GM18508 (cell line): ENCODE measurements around the gene ACP7.
A peak's percentile ranks its signal among the peaks of the same experiment; 100 is the strongest.
"Not testable (repeated sequence)": the region's sequence is repeated elsewhere in the genome, so short reads cannot be mapped to it uniquely, and the experiment has no call there.

Experiments
- ATAC-seq: cut with Tn5 transposase; IDR thresholded peaks from one replicate; pipeline ENCODE4 v1.9.1; 2021; ENCODE audit warnings: moderate number of reproducible peaks; ENCODE audit not compliant: insufficient read depth, unreplicated experiment

ACP7 gene

DNA sequence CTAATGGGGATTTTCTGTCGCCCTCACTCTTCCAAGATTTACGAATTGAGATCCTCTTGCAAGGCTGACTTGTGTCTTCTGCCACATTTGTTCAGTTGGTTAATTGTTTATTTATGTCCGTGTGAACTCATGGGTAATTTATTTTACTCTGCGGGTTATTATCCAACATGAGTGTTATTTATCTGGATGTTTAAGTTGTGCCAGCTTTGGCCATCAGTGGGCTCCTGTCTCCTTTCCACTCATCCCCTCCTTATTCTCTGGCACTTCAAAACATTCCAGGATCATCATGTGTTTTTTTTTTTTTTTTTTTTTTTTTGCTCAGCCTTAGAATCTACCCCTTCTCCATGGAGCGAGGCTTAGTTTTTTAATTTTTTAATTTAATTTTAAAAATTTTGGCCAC lies 19.0 kb downstream of the ACP7 start:
- ATAC-seq, result no peak

DNA sequence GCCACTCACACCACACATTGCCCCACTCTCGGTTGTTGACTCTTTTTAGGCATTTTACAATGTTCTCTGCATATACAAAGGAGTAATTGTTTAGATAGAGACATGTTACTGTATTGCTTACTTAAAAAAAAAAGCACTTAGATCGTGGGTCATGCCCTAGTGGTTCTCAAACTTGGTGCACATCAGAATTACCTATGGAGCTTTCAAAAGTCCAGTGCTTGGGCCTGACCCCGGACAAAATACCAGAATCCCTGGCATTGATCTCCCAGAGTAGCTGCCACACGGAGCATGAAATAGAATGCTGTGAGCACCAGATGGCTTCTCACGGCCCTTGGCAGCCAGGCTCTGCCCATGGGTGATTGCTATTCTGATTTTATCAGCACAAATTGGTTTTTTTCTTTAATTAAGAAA lies 20.0 kb downstream of the ACP7 start:
- no peak for ATAC-seq

DNA sequence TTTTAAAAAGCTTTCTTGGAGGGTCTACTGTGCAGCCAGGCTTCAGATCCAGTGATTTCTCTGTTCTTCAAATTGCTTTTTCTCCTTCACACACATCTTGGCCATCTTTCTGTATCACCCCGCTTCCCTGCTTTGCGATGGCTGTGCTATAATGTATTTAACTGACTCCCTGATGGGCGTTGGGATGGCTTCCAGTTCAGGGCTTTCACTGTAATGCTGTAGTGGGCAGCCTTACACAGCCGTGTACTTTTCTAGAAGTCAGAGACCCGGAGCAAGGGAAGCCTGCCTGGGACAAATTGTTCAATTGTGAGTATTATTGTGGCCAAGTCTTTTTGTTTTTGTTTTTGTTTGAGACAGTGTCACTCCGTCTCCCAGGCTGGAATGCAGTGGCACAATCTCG lies 22.0 kb downstream of the ACP7 start:
- no peak for ATAC-seq

DNA sequence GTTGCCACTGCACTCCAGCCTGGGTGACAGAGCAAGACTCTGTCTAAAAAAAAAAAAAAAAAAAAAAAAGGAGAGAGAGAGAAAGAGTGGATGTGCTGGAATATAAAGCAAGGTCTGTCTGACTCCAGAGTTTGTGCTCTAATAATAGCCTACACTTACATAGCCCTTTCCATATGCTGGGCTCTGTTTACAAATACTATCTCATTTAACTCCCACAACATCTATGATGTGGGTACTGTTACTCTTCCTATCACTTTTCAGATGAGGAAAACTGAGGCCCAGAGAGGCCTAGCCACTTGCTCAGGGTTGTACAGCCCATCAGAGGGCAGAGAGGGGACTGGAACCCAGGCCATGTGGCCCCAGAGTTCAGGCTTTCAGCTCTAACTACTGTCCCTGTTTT lies 25.5 kb downstream of the ACP7 start:
- no peak for ATAC-seq

DNA sequence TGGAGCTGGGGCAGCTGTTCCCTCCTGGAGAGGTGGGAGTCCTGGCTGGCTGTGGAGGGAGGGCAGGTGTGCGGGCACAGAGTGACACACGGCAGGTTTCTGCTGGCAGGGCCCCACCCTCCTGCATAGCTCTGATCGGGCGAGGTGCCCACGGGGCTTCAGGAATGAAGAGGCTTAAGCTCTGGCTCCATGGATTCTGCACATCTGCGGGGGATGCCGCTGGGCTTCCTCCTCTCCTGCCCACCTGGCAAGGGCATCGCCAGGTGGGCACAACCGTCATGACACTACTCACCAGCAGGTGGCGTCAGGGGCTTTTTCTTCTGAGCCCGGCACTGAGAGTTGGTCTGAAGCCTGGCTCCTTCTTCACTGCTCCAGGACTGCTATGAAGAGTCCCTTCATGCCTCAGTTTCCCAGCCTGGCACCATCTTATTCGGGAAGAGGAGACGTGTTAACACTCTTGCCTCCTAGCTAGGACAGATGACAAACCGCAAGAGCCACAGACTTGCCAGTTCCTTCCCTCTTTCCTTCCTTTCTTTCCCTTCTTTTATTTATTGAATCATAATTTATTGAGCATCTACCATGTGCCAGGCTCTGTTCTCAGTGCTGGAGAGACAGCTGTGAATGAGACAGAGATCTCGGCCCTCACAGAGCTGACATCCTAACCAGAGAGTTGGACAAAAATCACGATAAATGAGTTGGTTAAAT lies 26.2 kb downstream of the ACP7 start:
- no peak for ATAC-seq

DNA sequence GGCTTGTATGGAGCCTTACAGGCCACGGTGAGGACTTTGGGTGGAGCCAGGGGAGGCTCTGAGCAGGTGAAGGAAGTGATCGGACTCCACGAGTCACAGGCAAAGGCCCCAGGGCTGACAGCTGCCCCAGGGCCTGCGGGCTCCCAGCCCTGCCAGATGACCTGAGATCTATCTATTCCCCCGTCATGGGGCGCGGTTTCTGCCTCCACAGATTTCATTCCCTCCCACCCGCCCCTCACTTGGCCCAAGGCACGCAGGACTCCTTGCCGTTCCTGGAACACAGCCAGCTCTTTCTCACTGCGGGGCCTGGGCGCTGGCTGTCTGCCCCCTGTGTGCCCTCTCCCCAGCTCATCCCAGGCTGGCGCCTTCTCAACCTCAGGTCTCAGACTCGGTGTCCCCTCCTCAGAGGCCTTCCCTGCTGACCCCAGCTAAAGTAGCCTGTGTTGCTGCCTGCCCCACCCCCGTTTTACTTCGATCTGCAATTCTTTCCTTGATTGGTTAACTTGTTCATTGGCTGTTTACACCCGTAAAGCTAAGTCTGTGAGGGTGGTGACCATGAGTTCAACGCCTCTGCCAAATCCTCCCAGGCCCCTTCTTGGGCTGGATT lies 27.5 kb downstream of the ACP7 start:
- no peak for ATAC-seq

DNA sequence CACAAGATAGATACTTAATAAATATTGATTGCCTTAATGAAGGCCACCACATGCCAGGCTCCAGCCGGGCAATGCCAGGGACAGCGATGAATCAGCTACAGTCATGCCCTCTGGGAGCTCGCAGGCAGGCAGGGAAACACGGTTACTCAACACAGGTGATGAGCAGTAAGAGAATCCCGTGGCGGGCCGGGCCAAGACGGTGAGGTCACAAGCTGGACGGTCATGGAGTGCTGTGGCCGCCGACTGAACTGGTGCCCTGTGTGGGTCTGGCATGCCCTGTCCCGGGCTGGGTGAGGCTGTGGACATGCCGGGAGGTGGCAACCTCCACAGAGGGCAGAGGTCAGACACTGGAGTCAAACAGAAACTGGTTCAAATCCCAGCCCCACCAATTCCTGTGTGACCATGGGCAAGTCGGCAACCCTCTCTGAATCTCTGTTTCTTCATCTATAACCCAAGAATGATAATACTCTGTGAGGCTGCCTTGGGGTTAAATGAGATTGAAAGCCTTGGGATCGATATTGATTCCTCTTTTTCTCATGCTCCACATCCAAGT lies 28.2 kb downstream of the ACP7 start:
- no peak for ATAC-seq

DNA sequence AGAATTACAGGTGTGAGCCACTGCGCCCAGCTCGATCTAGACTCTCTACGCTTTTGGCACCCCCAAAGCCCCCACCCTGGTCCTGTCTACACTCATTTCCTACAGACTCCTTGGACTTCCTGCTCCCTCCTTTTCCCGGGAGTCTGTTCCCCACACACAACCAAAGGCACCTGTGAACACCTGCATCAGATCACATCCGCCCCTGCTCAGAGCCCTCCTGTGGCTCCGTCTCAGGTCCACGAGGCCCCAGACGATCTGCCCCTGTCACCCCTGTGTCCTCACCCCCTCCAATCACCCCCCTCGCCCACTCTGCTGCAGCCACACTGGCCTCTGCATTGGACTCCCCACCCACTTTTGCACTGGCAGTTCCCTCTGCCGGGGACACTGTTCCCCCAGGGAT lies 29.0 kb downstream of the ACP7 start:
- ATAC-seq, result no peak

DNA sequence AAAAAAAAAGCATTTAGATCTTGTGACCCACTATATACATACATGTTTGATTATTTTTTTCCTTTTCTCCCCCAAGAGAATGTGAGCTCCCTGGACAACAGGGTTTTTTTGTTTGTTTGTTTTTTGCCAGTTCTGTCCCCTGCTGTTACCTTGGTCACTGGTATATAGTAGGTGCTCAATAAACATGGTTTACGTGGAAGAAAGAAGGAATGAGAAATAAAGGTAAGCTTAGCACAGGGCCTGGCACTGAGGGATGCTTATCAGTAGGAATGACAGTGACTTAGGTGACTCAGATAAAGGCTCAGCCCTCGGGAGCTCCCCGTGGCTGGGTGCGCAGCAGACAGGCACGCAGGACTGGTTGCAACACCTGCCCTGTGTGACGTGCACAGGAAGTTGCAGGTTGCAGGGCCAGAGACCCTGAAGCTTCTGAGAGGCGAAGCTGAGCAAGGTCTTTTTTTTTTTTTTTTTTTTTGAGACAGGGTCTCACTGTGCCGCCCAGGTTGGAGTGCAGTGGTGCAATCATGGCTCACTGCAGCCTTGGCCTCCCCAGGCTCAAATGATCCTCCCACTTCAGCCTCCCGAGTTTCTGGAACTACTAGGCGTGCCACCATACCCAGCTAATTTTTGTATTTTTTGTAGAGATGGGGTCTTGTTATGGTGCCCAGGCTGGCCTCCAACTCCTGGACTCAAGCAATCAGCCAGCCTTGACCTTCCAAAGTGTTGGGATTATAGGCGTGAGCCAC lies 31.1 kb downstream of the ACP7 start:
- ATAC-seq, result no peak

DNA sequence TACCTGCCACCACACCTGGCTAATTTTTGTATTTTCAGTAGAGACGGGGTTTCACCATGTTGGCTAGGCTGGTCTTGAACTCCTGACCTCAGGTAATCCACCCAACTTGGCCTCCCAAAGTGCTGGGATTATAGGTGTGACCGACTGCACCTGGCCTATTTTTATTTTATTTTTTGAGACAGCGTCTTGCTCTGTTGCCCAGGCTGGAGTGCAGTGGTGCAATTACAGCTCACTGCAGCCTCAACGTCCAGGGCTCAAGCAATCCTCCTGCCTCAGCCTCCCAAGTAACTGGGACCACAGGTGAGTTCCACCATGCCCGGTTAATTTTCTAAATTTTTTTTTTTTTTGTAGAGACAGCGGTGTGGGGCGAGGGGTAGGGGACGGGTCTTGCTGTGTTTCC lies 32.9 kb downstream of the ACP7 start:
- not testable (repeated sequence) for ATAC-seq

DNA sequence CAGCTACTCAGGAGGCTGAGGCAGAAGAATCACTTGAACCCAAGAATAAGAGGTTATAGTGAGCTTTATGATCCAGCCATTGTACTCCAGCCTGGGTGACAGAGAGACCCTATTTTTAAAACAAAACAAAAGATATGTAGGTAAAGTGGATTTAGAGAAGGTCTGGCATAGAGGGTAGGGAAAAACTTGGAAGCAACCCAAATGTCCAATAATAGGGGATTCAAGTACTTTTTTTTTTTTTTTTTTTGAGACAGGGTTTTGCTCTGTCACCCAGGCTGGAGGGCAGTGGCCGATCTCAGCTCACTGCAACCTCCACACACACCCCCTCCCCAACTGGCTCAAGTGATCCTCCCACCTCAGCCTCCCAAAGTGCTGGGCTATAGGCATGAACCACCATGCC lies 35.7 kb downstream of the ACP7 start:
- no peak for ATAC-seq

DNA sequence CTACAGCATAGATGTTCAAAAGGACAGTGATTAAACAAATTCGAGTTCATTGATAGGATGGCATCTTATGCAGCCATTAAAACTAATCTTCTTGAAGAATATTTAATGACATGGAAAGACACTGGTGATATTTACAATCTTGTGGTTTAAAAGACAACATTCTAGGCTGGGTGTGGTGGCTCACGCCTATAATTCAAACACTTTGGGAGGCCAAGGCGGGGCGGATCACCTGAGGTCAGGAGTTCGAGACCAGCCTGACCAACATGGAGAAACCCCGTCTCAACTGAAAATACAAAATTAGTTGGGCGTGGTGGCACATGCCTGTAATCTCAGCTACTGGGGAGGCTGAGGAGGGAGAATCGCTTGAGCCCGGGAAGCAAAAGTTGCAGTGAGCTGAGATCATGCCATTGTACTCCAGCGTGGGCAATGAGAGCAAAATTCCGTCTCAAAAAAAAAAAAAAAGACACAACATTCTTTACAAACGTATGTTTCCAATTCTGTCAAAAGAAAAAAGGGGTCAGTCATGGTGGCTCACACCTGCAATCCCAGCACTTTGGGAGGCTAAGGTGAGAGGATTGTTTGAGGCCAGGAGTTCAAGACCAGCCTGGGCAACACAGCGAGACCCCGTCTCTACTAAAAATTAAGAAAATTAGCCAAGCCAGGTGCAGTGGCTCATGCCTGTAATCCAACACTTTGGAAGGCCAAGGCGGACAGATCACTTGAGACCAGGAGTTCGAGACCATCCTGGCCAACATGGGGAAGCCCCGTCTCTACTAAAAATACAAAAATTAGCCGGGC lies 39.0 kb downstream of the ACP7 start:
- ATAC-seq, result no peak

DNA sequence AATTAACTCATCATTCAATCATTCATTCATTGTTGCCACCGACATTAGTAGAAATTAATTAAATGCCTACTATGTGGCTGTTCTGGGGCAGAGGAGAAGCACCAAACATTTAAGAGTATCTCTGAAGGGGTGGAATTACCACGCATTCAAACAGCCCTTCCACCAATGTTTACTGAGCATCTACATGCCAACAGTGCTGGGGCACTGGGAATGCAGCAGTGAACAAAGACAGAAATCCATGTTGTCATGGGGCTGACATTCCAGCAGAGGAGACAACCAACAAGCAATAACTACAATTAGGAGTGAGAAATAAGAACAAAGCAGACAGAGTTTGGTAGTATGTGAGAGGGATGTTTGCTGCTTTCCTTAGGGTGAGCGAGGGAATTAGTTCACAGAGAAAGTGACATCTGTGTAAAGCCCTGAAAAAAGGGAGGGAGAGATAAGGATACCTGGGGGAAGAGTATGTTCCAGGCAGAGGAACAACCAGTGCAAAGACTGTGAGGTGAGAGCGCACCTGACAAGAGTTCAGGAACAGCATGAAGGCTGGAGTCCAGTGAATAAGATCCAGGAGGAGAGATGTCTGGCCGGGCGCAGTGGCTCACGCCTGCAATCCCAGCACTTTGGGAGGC lies 40.1 kb downstream of the ACP7 start:
- ATAC-seq, result no peak

DNA sequence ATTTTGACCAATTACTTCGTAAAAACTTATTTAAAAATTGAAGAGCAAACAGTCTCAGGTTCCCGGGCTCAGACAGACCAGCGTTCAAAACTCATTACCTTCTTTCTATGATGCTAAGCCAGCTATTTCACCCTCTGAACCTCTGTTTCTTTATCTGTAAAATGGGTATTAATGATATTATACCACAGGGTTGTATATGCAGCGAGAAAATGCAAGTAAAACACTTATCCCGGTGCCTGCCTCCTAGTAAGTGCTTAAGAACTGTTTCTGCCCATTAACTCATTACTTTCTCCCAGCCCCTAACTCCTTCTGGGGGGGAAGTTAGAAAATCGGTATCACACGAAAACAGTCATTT lies 41.0 kb downstream of the ACP7 start:
- no peak for ATAC-seq

DNA sequence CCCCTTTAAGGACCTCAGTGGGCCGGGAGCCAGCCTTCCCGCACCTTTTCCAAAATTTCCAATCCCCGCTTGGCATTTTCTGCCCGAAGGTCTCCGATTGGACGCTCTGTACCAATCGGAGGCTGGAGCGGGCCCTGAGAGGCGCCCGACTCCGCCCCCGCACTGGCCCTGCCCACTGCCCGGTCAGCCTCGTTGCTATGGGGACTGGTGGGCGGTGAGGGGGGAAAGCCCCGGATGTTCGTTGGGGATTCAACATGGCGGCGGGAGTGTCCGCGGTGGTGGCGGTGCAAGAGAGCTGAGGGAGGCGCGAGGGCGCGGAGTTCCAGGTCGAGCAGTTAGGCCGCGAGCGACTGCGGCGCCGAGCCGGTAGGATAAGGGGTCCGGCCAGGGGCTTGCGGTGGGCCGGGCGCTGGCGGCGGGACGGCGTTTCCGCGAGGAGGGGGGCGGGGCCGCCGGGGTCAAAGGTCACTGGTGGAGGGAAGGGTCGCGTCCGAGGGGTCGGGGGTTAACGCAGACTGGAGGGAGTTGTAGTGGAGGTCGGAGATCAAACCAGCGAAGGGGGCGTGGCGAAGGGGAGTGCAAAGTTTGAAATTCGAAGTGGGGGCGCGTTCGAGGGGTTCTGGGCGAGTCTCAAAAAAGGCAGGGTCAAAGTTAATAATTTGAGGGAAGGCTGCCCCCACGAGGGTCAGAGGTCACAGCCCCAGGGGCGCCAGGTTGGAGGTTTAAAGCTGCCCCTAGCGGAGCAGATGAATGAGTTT lies 41.6 kb downstream of the ACP7 start, which contains the start of gene PAK4:
TSS of gene PAK4 (plus strand) at position 233 of the 758 bp plus-strand sequence. CDS start 43,768 bp downstream, outside the sequence.
- peak; percentile 59 for ATAC-seq

DNA sequence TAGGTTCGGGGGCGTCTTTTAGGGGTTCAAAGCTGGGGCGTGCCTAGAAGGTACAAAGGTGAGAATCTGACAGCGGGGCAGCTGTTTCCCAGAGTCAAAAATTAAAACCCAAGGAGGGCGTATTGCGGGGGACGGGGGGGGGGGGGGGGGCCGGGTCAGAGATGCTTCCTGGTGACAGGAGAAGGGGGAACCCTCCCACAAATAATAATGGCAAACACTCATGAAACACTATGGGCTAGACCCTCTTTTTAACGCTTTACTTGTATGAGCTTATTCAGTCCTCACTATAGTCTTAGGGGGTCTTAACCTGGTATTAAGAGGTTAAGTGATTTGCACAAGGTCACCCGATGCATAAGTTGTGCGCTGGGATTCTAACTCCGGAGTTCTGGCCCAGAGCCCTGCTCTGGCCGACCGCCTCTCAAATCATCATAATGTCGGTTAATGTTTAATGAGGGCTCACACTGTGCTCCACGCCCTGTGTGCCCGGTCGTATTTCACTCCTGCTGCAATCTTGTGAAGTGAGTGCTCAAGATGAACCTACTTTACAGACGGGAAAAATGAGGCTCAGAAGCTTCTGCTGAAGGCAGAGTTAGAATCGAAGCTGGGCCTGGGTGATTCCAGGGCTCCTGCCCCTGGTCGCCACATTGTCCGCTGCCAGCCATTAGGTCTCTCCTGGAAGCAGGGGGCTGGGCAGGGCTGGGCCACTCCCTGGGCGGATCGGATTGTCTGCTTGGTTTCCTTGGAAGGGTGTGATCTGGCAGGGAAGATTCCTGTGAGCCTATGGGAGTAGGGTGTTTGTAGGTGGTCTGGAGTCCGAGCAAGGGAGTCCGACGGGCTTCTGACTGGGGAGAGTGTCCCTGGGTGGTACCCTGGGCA lies 42.4 kb downstream of the ACP7 start:
- ATAC-seq, result no peak

DNA sequence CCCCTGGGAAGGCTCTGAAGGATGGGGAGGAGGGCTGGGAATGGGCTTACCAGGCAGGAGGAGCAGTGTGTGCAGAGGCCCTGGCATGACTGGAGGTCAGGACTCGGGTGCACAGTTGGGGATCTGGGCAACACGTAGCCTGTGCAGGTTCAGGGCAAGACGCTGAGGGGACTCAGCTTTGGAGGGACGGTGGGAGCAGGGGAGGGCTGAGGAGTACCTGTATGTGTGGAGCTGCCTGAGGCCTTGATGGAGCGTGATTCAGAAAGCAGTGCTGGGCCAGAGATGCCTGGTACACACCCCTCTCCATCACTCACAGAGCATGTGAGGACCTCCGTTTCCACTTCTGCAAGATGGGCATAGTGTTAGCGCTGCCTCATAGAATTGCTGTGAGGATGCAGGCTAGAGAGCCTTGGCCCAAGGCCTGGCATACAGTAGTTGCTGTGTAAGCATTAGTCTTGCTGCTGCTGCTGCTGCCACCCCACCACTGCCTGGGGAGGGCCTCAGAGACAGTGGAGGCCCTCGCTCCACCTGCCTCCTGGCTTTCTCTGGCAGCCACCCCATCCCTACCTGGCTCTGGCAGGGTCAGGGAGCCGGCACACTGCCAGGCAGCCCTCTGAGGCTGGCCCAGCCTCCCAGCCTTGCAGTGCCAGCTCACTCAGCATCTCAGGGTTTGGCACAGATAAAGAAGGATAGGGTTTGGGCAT lies 43.8 kb downstream of the ACP7 start:
- no peak for ATAC-seq
